LNCaP clone FGC (cell line): ENCODE data around the gene NAALADL2.
"Not testable (repeated sequence)": the region's sequence is repeated elsewhere in the genome, so short reads cannot be mapped to it uniquely, and the experiment has no call there.

Experiments
- DNase-seq: peaks from one replicate; pipeline ENCODE4 v3.0.0-alpha.2; 2011; ENCODE audit warnings: low read depth
- H3K4me3 ChIP-seq: 2 replicates; pipeline ENCODE4 v1.5.1; 2011; ENCODE audit warnings: mild to moderate bottlenecking, low read depth, low read length, control low read depth
- TF ChIP-seq, protein P1 (sequence below): IDR thresholded peaks from 2 replicates; pipeline ENCODE4 v1.5.1; 2012; ENCODE audit warnings: mild to moderate bottlenecking; ENCODE audit not compliant: control insufficient read depth, insufficient read depth; ENCODE audit errors: extremely low read depth

Gene NAALADL2

DNA sequence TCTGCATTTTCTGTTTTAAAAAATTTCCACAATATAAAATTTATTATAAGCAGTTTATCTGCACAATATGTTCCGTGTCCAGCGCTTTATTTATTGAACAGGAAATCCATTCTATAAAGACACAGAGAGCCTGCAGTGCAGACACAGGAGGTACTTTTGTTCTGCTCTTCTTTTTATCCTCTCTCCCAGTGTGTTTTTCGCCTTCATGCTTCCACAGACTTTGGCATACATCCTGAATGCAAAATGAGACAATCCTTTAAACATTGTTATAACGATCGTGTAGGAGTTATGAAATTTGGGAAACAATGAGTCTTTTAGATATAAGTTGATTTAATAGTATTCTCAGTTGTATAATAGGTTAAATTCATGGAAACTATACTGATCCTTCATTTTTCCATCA is 749.2 kb downstream of the NAALADL2 start:
- H3K4me3 ChIP-seq: no peak overlapping the region

DNA sequence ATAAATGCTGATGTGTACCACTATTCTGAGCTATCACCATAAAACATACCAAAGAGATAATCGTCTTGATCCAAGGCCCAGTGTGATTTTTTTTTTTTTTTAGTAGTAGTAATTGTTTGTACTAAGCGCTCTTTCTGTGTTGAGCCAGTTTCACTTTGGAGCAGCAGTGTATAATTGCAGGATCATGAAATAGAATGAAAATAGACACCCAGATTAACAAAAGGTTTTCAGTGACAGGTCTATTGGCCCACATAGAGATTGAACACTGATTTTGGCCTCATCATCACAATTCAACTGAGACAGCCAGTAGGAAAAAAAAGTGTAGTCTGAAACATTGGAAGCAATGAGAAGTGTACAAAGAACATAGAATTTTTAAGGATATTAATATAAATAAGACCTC is 749.8 kb downstream of the NAALADL2 start:
- H3K4me3 ChIP-seq: no peak overlapping the region
- DNase-seq: no peak
- TF ChIP-seq, protein P1, sequence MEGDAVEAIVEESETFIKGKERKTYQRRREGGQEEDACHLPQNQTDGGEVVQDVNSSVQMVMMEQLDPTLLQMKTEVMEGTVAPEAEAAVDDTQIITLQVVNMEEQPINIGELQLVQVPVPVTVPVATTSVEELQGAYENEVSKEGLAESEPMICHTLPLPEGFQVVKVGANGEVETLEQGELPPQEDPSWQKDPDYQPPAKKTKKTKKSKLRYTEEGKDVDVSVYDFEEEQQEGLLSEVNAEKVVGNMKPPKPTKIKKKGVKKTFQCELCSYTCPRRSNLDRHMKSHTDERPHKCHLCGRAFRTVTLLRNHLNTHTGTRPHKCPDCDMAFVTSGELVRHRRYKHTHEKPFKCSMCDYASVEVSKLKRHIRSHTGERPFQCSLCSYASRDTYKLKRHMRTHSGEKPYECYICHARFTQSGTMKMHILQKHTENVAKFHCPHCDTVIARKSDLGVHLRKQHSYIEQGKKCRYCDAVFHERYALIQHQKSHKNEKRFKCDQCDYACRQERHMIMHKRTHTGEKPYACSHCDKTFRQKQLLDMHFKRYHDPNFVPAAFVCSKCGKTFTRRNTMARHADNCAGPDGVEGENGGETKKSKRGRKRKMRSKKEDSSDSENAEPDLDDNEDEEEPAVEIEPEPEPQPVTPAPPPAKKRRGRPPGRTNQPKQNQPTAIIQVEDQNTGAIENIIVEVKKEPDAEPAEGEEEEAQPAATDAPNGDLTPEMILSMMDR: no peak

More for the DNA sequence above, 749.2 kb downstream of the NAALADL2 start:
- TF ChIP-seq, protein P1: no peak
- no peak for DNase-seq

DNA sequence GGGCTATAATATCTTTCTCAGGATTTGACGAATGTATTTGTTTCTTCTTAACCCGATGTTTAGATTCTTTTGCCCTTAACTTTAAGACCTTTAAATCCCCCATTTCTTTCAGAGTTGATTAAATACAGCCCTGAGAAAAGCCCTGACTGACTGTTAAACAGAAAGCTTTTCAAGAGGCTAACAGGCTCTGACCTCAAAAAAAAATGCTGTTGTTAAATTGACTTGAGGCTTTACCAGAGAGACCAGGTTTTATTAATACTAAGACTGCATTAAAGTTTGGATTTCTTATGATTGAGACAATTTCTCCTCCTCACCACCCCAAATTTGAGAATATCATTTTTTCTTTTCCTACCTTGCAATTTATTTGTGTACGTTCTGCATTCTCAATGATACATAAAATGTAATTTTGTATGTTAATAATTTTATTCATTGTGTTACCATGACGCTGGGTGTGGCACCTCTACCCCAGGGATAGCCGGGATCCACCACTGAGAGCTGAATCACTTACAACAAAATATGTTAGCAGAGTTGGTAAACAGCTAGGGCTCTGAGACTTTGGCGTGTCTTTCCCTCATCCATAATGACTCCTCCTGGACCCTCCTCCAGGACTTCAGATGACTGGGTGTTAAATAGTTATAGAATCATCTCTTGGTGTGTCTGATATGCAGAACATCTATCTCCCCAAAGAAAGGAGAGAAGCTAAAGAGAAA is 753.5 kb downstream of the NAALADL2 start:
- no peak for DNase-seq
- no peak overlapping the region for H3K4me3 ChIP-seq
- TF ChIP-seq, protein P1: no peak

DNA sequence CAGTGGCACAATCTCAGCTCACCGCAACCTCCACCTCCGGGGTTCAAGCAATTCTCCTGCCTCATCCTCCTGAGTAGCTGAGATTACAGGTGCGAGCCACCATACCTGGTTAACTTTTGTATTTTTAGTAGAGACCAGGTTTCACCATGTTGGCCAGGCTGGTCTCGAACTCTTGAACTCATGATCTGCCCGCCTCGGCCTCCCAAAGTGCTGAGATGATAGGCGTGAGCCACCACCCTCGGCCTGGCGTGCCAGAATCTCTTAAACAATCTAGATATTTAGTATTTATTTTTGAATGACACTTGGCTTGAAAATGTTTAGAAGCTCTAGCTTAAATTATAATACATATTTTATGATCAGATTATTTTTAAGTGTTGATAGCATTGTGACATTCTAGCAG is 755.0 kb downstream of the NAALADL2 start:
- DNase-seq, H3K4me3 ChIP-seq: not testable (repeated sequence)

DNA sequence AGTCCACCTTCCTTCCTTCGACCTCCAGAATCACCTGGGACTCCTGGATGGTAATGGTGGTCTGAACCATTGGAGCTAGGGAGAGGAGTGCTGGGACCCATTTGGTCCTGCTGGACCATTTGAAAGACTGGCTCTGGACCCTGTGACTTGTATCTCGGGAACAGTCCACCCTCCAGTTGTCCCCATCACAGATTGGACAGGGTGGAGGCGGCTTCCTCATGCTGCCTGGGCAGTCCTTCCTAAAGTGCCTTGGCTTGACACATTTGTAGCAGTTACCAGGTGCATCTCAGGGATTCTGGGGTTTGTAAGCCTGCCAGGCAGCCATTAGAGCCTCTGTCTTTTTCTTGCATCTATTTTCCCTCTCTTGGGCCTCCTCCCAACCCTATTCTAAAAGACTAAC is 758.1 kb downstream of the NAALADL2 start:
- TF ChIP-seq, protein P1: no peak
- no peak overlapping the region for H3K4me3 ChIP-seq

DNA sequence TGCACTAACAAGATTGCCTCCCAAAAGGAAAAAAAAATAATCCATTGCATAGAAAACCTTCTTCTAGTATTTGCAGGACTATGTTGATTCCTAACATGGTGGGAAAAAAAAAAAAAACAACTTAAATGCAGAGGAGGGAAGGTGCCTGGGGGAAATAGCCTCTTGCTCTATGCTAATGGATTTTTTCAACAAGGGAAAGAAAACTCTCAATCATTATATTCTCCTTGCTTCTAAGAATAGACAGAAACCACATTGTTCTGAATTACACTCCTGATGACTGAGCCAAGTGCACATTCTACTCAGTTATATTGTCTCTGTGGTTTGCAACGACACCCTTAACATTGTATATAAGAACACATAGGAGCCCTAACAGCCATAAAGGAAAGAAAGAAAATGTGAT is 760.2 kb downstream of the NAALADL2 start:
- TF ChIP-seq, protein P1: no peak
- DNase-seq: no peak
- H3K4me3 ChIP-seq: no peak overlapping the region

More for the DNA sequence above, 758.1 kb downstream of the NAALADL2 start:
- DNase-seq: no peak

DNA sequence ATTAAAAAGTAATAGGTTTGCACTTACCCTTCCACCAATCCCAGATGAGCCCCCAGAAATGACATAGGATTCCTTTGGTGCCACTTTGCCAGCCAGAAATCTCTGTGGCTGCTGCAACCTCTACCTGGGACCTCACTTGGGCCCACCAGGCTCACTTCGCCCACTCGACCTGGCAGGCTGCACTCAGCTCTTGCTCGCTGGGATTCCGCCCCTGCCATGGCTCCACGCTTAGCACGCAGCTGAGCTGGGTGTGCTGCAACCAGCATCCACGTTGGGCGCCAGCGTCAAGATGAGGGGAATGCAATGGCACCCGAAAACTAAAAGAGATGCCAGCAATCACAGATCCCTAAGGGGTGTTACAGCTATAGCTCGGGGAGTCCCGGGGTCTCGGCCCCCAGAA is 761.0 kb downstream of the NAALADL2 start:
- DNase-seq: no peak
- H3K4me3 ChIP-seq: no peak overlapping the region
- TF ChIP-seq, protein P1: no peak
